Fibroblast of peridontal ligament (primary cell): ENCODE measurements around the gene LRRC55.
A peak's percentile ranks its signal among the peaks of the same experiment; 100 is the strongest.

Experiments
- DNase-seq: peaks from one replicate; pipeline ENCODE4 v3.0.0-alpha.2; 2010; ENCODE audit errors: extremely low read depth

LRRC55 gene

GRCh38 chr11:57181678-57182305 is at the start of gene LRRC55:
TSS of gene LRRC55 (plus strand) at chr11:57181953. CDS start at chr11:57182023, 70 bp downstream.
- no peak for DNase-seq

- DNase-seq: no peak
Measured at GRCh38 chr11:57133366-57134038, 48.3 kb upstream of the LRRC55 start.

GRCh38 chr11:57134284-57134683 is 47.5 kb upstream of the LRRC55 start:
- no peak for DNase-seq

- no peak for DNase-seq
Measured at GRCh38 chr11:57135020-57135751, 46.6 kb upstream of the LRRC55 start.

GRCh38 chr11:57140568-57140967 is 41.2 kb upstream of the LRRC55 start:
- DNase-seq: no peak

GRCh38 chr11:57143459-57143858 is 38.3 kb upstream of the LRRC55 start:
- no peak for DNase-seq

- no peak for DNase-seq
Measured at GRCh38 chr11:57144075-57144474, 37.7 kb upstream of the LRRC55 start.

GRCh38 chr11:57144531-57145320 is 37.0 kb upstream of the LRRC55 start:
- no peak for DNase-seq

- DNase-seq: no peak
Measured at GRCh38 chr11:57146301-57146700, 35.5 kb upstream of the LRRC55 start.

- no peak for DNase-seq
Measured at GRCh38 chr11:57148621-57149020, 33.1 kb upstream of the LRRC55 start.

- DNase-seq: no peak
Measured at GRCh38 chr11:57150454-57150917, 31.3 kb upstream of the LRRC55 start.

GRCh38 chr11:57152134-57152533 is 29.6 kb upstream of the LRRC55 start:
- no peak for DNase-seq

GRCh38 chr11:57153448-57153847 is 28.3 kb upstream of the LRRC55 start:
- DNase-seq: no peak

- peak; percentile 2 for DNase-seq
Measured at GRCh38 chr11:57154739-57155138, 27.0 kb upstream of the LRRC55 start.

- DNase-seq: no peak
Measured at GRCh38 chr11:57155400-57155799, 26.4 kb upstream of the LRRC55 start.

GRCh38 chr11:57155838-57156607 is 25.7 kb upstream of the LRRC55 start:
- no peak for DNase-seq

GRCh38 chr11:57156928-57157327 is 24.8 kb upstream of the LRRC55 start:
- no peak for DNase-seq

- no peak for DNase-seq
Measured at GRCh38 chr11:57157624-57158023, 24.1 kb upstream of the LRRC55 start.

- DNase-seq: no peak
Measured at GRCh38 chr11:57158180-57158579, 23.6 kb upstream of the LRRC55 start.

GRCh38 chr11:57158599-57158998 is 23.2 kb upstream of the LRRC55 start:
- DNase-seq: no peak

GRCh38 chr11:57160665-57161064 is 21.1 kb upstream of the LRRC55 start:
- DNase-seq: no peak
